Glomerular visceral epithelial cell (primary cell): ENCODE results near the gene LSAMP.

Experiments used
- DNase-seq: peaks from one replicate; pipeline ENCODE4 v3.0.0-alpha.2; 2016; ENCODE audit errors: extremely low spot score

LSAMP gene

GRCh38 chr3:116165135-116165534, 280.2 kb downstream of the LSAMP start:
- no peak for DNase-seq

GRCh38 chr3:116164039-116164438, 281.2 kb downstream of the LSAMP start:
- DNase-seq = no peak

GRCh38 chr3:116161575-116162525, 283.4 kb downstream of the LSAMP start:
- no peak for DNase-seq

- no peak for DNase-seq
These were observed 284.7 kb downstream of the LSAMP start for GRCh38 chr3:116160594-116160993.

GRCh38 chr3:116155841-116156240, 289.4 kb downstream of the LSAMP start:
- DNase-seq = no peak

GRCh38 chr3:116154389-116154788, 290.9 kb downstream of the LSAMP start:
- DNase-seq = no peak

- DNase-seq = no peak
These were observed 292.1 kb downstream of the LSAMP start for GRCh38 chr3:116153174-116153573.

- DNase-seq = no peak
These were observed 294.6 kb downstream of the LSAMP start for GRCh38 chr3:116150655-116151167.

- peak; percentile 45 for DNase-seq
These were observed 296.1 kb downstream of the LSAMP start for GRCh38 chr3:116148881-116149851.

GRCh38 chr3:116145613-116146012, 299.7 kb downstream of the LSAMP start:
- no peak for DNase-seq

GRCh38 chr3:116141724-116142123, 303.6 kb downstream of the LSAMP start:
- no peak for DNase-seq

- peak; percentile 14 for DNase-seq
These were observed 305.1 kb downstream of the LSAMP start for GRCh38 chr3:116140100-116140689.

- no peak for DNase-seq
These were observed 305.6 kb downstream of the LSAMP start for GRCh38 chr3:116139641-116140040.

GRCh38 chr3:116135457-116136085, 309.7 kb downstream of the LSAMP start:
- peak; percentile 70 for DNase-seq

GRCh38 chr3:116129187-116129946, 315.9 kb downstream of the LSAMP start:
- DNase-seq = no peak

- no peak for DNase-seq
These were observed 317.8 kb downstream of the LSAMP start for GRCh38 chr3:116127464-116127863.

- no peak for DNase-seq
These were observed 321.1 kb downstream of the LSAMP start for GRCh38 chr3:116124166-116124565.

- DNase-seq = no peak
These were observed 326.7 kb downstream of the LSAMP start for GRCh38 chr3:116118475-116119169.

- no peak for DNase-seq
These were observed 330.7 kb downstream of the LSAMP start for GRCh38 chr3:116114586-116114985.

GRCh38 chr3:116112696-116113095, 332.6 kb downstream of the LSAMP start:
- DNase-seq = no peak
